ENCODE data around the gene STAC3.

DNA sequence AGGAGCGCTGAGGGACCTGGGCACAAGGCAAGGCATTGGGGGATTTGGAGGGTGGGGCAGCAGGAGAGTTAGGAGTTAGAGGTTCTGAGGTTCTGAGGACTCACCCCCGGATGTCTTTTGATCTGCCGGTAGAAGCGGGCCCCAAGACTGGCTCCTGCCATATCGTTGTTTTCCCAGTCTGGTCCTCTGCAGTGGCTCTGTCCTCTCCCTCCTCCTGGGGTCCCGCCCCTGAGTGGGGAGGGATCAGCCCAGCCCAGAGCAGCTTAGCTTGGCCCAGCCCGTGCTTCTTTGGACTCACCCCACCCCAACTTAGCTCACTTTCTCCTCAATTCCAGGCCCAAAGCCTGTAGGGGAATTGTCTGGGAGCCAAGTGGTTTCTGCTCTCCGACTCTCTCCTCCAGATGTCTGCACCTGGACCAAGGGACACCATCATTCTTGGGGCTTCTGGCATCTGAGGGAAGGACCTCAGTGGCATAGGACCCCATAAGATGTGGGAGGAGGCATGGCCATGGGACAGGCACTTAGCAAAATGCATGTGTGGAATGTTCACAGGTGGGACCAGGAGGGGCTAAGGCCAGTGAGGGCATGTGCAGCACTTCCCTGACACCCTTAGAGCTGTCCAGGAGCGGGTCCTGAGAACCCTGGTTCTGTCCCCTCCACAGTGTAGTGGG is 13.9 kb downstream of the STAC3 start:
- TF ChIP-seq, protein P1, sequence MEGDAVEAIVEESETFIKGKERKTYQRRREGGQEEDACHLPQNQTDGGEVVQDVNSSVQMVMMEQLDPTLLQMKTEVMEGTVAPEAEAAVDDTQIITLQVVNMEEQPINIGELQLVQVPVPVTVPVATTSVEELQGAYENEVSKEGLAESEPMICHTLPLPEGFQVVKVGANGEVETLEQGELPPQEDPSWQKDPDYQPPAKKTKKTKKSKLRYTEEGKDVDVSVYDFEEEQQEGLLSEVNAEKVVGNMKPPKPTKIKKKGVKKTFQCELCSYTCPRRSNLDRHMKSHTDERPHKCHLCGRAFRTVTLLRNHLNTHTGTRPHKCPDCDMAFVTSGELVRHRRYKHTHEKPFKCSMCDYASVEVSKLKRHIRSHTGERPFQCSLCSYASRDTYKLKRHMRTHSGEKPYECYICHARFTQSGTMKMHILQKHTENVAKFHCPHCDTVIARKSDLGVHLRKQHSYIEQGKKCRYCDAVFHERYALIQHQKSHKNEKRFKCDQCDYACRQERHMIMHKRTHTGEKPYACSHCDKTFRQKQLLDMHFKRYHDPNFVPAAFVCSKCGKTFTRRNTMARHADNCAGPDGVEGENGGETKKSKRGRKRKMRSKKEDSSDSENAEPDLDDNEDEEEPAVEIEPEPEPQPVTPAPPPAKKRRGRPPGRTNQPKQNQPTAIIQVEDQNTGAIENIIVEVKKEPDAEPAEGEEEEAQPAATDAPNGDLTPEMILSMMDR (IDR thresholded peaks at IDR 0.05), result no peak
- TF ChIP-seq POLR2A (IDR thresholded peaks at IDR 0.05) (no peak), POLR2AphosphoS5 (IDR thresholded peaks at IDR 0.05; ENCODE audit: insufficient read depth in 1 of 2, low read depth in 1 of 2) (no peak)
